HepG2 (cell line): Measurements from ENCODE around the gene MINDY2. TPM values are rescaled to one million over a fixed set of nuclear protein-coding genes. Genes with fewer than 3 reads are reported as not detected.

ENCODE experiments used
- CEBPB ChIP-seq: IDR thresholded peaks from 2 replicates; pipeline ENCODE4 v1.6.1; 2011; ENCODE audit warnings: low read depth, low read length, improper control_type of control experiment, borderline replicate concordance
- GATA4 ChIP-seq: sonication (generic); IDR thresholded peaks from 2 replicates; pipeline ENCODE4 v1.6.1; 2016; ENCODE audit warnings: antibody characterized with exemption, low read depth, borderline replicate concordance
- GLI4 ChIP-seq: sonication (generic); formaldehyde crosslinking; IDR thresholded peaks from 2 replicates; pipeline ENCODE4 v1.5.1; 2020; ENCODE audit warnings: missing genetic modification reagents, mild to moderate bottlenecking, moderate library complexity, borderline replicate concordance
- GZF1 ChIP-seq: sonication (generic); formaldehyde crosslinking; IDR thresholded peaks from 2 replicates; pipeline ENCODE4 v1.5.1; 2020; ENCODE audit warnings: mild to moderate bottlenecking, missing genetic modification reagents
- HNRNPK ChIP-seq: fragments of 200-400 bp; formaldehyde crosslinking; IDR thresholded peaks from 2 replicates; pipeline ENCODE4 v1.6.1; 2018; ENCODE audit warnings: low read length, low read depth, moderate library complexity, mild to moderate bottlenecking; ENCODE audit not compliant: poor library complexity, severe bottlenecking
- KLF16 ChIP-seq, 2 experiments: sonication (generic) in 1 of 2; formaldehyde crosslinking in 1 of 2; IDR thresholded peaks; 2 replicates each; pipeline versions ENCODE4 v1.6.1 to v1.8.0; 2016 to 2023; ENCODE audit warnings: missing genetic modification reagents in 2 of 2, missing compliant biosample characterization in 1 of 2
- LCORL ChIP-seq, 2 experiments: fragments of 450-650 bp in 1 of 2; sonication (generic) in 1 of 2; formaldehyde crosslinking in 1 of 2; IDR thresholded peaks; 2 replicates each; pipeline versions ENCODE4 v1.5.0 to v1.6.1; 2017 to 2020; ENCODE audit warnings: antibody characterized with exemption in 1 of 2, missing genetic modification reagents in 1 of 2
- NFIC ChIP-seq: IDR thresholded peaks from 2 replicates; pipeline ENCODE4 v1.6.1; 2012; ENCODE audit warnings: mild to moderate bottlenecking, low read length, inconsistent platforms
- NFKBIZ ChIP-seq: IDR thresholded peaks from 2 replicates; pipeline ENCODE4 v1.6.1; 2018; ENCODE audit warnings: missing genetic modification reagents, missing compliant biosample characterization
- NR2F6 ChIP-seq, 2 experiments: IDR thresholded peaks; 2 replicates each; pipeline ENCODE4 v1.6.1; 2016; ENCODE audit warnings: antibody characterized with exemption in 1 of 2, mild to moderate bottlenecking in 1 of 2
- SETDB1 ChIP-seq: sonication (generic); formaldehyde crosslinking; IDR thresholded peaks from 2 replicates; pipeline ENCODE4 v1.5.1; 2020; ENCODE audit warnings: missing genetic modification reagents, mild to moderate bottlenecking, borderline replicate concordance
- SOX5 ChIP-seq: IDR thresholded peaks from 2 replicates; pipeline ENCODE4 v1.6.1; 2016; ENCODE audit warnings: borderline replicate concordance
- TCF12 ChIP-seq, 2 experiments: fragments of 450-650 bp in 1 of 2; sonication (generic) in 1 of 2; formaldehyde crosslinking in 1 of 2; IDR thresholded peaks; 2 replicates each; pipeline versions ENCODE4 v1.6.1 to v1.8.0; 2017 to 2022; ENCODE audit warnings: antibody characterized with exemption in 1 of 2, mild to moderate bottlenecking in 1 of 2, missing genetic modification reagents in 1 of 2, moderate library complexity in 1 of 2
- ZBTB20 ChIP-seq: sonication (generic); formaldehyde crosslinking; IDR thresholded peaks from 2 replicates; pipeline ENCODE4 v1.8.1; 2023; ENCODE audit warnings: missing genetic modification reagents, low read depth, mild to moderate bottlenecking, borderline replicate concordance
- ZNF121 ChIP-seq: sonication (generic); formaldehyde crosslinking; IDR thresholded peaks from 2 replicates; pipeline ENCODE4 v1.5.0; 2020; ENCODE audit warnings: mild to moderate bottlenecking, missing genetic modification reagents
- ZNF136 ChIP-seq: sonication (generic); formaldehyde crosslinking; IDR thresholded peaks from 2 replicates; pipeline ENCODE4 v1.8.1; 2022; ENCODE audit warnings: low read depth, mild to moderate bottlenecking, moderate library complexity, missing genetic modification reagents
- ZNF160 ChIP-seq: sonication (generic); formaldehyde crosslinking; IDR thresholded peaks from 2 replicates; pipeline ENCODE4 v1.8.0; 2022; ENCODE audit warnings: mild to moderate bottlenecking, inconsistent platforms, missing genetic modification reagents
- ZNF30 ChIP-seq: sonication (generic); formaldehyde crosslinking; IDR thresholded peaks from 2 replicates; pipeline ENCODE4 v1.5.0; 2020; ENCODE audit warnings: mild to moderate bottlenecking, missing genetic modification reagents
- ZNF569 ChIP-seq: sonication (generic); formaldehyde crosslinking; IDR thresholded peaks from 2 replicates; pipeline ENCODE4 v1.5.0; 2020; ENCODE audit warnings: mild to moderate bottlenecking, missing genetic modification reagents, moderate library complexity, borderline replicate concordance
- polyA plus RNA-seq, 8 experiments: library from polyadenylated mRNA; depleted of rRNA in 3 of 8; stranded (reverse) in 7 of 8; unstranded in 1 of 8; fragments of >200 nt; fragmentation: Illumina TruSeq in 4 of 8; extraction: Trizol in 4 of 8; gene quantifications; 2 replicates each; pipeline versions ENCODE4 v1.2.1 to v1.2.3, GENCODE V29; 2011 to 2016; ENCODE audit warnings: low read depth in 4 of 8, missing spikeins in 1 of 8, mixed read lengths in 1 of 8; ENCODE audit not compliant: insufficient read depth in 1 of 8
- total RNA-seq, 5 experiments: library from RNA; depleted of rRNA; stranded (reverse); fragments of >200 nt; fragmentation: Illumina TruSeq; extraction: Trizol; gene quantifications; 2 replicates each; pipeline ENCODE4 v1.2.3, GENCODE V29; 2016; ENCODE audit warnings: low read depth in 1 of 5
- TF ChIP-seq, protein P1 (sequence below): sonication (generic); formaldehyde crosslinking; IDR thresholded peaks from 2 replicates; pipeline ENCODE4 v1.4.0; 2020; ENCODE audit warnings: low read depth, mild to moderate bottlenecking, missing genetic modification reagents
- TF ChIP-seq, protein P2 (sequence below): sonication (generic); formaldehyde crosslinking; IDR thresholded peaks from 2 replicates; pipeline ENCODE4 v1.8.1; 2023; ENCODE audit warnings: mild to moderate bottlenecking, missing genetic modification reagents, borderline replicate concordance
- TF ChIP-seq, protein P3 (sequence below): sonication (generic); formaldehyde crosslinking; IDR thresholded peaks from 2 replicates; pipeline ENCODE4 v1.4.0; 2020; ENCODE audit warnings: missing genetic modification reagents, borderline replicate concordance
- TF ChIP-seq, protein P4 (sequence below): IDR thresholded peaks from 2 replicates; pipeline ENCODE4 v1.6.1; 2016; ENCODE audit warnings: low read depth, borderline replicate concordance

MINDY2 gene
- total and polyA plus RNA-seq, 2 of the 13 experiments (the other 11 are each of a cell fraction or from before 2014, with no cell fraction given): 7.2 to 12.6 TPM

DNA sequence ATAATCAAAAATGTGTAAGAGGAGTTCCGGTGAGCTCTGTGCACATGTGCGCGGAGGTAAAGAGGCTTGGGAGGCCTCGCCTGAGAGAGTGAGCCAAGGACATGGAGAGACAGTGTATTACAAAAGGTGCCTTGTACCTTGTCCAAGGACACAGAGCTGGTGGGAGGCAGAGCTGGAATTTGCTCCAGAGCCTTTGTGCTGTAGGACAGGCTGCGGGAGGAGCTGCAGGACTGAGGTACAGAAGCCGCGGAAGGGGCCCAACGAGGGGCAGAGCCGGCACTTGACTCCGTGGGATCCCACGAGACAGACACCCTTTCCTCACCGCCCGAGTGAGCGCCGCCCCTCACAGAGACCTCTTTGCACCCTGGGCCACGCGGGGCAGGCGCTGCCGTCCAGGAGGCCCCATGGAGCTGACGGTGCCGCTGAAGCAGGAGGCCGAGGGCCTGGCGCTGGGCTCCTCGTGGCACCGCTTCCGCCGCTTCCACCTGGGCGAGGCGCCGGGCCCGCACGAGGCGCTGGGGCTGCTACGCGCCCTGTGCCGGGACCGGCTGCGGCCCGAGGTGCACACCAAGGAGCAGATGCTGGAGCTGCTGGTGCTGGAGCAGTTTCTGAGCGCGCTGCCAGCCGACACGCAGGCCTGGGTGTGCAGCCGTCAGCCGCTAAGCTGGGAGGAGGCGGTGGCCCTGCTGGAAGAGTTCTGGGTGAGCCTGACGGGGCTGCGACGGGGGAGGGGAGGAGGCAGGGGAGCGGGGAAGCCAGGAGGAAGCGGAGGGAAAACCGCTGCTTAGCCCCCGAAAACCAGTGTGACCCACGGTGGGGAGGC is 93.7 kb downstream of the MINDY2 start (continued):
- TF ChIP-seq, protein P1, sequence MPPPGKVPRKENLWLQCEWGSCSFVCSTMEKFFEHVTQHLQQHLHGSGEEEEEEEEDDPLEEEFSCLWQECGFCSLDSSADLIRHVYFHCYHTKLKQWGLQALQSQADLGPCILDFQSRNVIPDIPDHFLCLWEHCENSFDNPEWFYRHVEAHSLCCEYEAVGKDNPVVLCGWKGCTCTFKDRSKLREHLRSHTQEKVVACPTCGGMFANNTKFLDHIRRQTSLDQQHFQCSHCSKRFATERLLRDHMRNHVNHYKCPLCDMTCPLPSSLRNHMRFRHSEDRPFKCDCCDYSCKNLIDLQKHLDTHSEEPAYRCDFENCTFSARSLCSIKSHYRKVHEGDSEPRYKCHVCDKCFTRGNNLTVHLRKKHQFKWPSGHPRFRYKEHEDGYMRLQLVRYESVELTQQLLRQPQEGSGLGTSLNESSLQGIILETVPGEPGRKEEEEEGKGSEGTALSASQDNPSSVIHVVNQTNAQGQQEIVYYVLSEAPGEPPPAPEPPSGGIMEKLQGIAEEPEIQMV (CRISPR knock-in tag): peak; percentile 64; the same call in 1 of the 2 replicates
- TF ChIP-seq GATA4: no peak
- no peak for TF ChIP-seq NFIC
- peak; percentile 29; the same call in 1 of the 2 replicates for TF ChIP-seq NFKBIZ (CRISPR knock-in tag)
- peak; percentile 87; the same call in 1 of the 2 replicates for TF ChIP-seq ZBTB20 (CRISPR knock-in tag)
- TF ChIP-seq, protein P2, sequence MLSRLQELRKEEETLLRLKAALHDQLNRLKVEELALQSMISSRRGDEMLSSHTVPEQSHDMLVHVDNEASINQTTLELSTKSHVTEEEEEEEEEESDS (CRISPR knock-in tag): no peak
- TF ChIP-seq HNRNPK: no peak
- TF ChIP-seq, protein P3, sequence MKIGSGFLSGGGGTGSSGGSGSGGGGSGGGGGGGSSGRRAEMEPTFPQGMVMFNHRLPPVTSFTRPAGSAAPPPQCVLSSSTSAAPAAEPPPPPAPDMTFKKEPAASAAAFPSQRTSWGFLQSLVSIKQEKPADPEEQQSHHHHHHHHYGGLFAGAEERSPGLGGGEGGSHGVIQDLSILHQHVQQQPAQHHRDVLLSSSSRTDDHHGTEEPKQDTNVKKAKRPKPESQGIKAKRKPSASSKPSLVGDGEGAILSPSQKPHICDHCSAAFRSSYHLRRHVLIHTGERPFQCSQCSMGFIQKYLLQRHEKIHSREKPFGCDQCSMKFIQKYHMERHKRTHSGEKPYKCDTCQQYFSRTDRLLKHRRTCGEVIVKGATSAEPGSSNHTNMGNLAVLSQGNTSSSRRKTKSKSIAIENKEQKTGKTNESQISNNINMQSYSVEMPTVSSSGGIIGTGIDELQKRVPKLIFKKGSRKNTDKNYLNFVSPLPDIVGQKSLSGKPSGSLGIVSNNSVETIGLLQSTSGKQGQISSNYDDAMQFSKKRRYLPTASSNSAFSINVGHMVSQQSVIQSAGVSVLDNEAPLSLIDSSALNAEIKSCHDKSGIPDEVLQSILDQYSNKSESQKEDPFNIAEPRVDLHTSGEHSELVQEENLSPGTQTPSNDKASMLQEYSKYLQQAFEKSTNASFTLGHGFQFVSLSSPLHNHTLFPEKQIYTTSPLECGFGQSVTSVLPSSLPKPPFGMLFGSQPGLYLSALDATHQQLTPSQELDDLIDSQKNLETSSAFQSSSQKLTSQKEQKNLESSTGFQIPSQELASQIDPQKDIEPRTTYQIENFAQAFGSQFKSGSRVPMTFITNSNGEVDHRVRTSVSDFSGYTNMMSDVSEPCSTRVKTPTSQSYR: peak; percentile 28; the same call in 1 of the 2 replicates
- TF ChIP-seq ZNF569: no peak
- TF ChIP-seq CEBPB: peak; percentile 46; the same call in 1 of the 2 replicates
- no peak for TF ChIP-seq ZNF30 (CRISPR knock-in tag)
- TF ChIP-seq KLF16 (CRISPR knock-in tag; IDR thresholded peaks at IDR 0.05): peak in 1 of 2 experiments; percentile 82; a peak in 1 of 4 replicates
- TF ChIP-seq GZF1 (CRISPR knock-in tag): no peak
- TF ChIP-seq ZNF121 (CRISPR knock-in tag): peak; percentile 36; the same call in 1 of the 2 replicates
- no peak for TF ChIP-seq ZNF136 (CRISPR knock-in tag)
- peak; percentile 46; the same call in 1 of the 2 replicates for TF ChIP-seq SOX5 (CRISPR knock-in tag)
- peak; percentile 38; the same call in 1 of the 2 replicates for TF ChIP-seq NR2F6 (IDR thresholded peaks at IDR 0.05)
- TF ChIP-seq NR2F6 (CRISPR knock-in tag; IDR thresholded peaks at IDR 0.05): 0 out of 2 replicates have a peak, but pooled peaks have one; percentile 22
- peak; percentile 54; the same call in 1 of the 2 replicates for TF ChIP-seq GLI4
- TF ChIP-seq, protein P4, sequence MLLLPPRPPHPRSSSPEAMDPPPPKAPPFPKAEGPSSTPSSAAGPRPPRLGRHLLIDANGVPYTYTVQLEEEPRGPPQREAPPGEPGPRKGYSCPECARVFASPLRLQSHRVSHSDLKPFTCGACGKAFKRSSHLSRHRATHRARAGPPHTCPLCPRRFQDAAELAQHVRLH (CRISPR knock-in tag): peak; percentile 47; the same call in 1 of the 2 replicates
- no peak for TF ChIP-seq LCORL (IDR thresholded peaks at IDR 0.05)
- peak; percentile 62; the same call in 1 of the 2 replicates for TF ChIP-seq LCORL (CRISPR knock-in tag; IDR thresholded peaks at IDR 0.05)
- TF ChIP-seq TCF12 (IDR thresholded peaks at IDR 0.05): no peak
- 0 out of 2 replicates have a peak, but pooled peaks have one; percentile 60 for TF ChIP-seq TCF12 (CRISPR knock-in tag; IDR thresholded peaks at IDR 0.05)
- TF ChIP-seq SETDB1 (CRISPR knock-in tag): no peak
- TF ChIP-seq ZNF160 (CRISPR knock-in tag): peak; percentile 41; the same call in 1 of the 2 replicates
